SK-N-SH (cell line): ENCODE measurements around the gene CCND1.

Experiments used
- EP300 ChIP-seq, 2 experiments: IDR thresholded peaks; 2 replicates each; pipeline versions ENCODE4 v1.4.0 to v1.6.1; 2012; ENCODE audit warnings: borderline replicate concordance in 1 of 2, low read depth in 1 of 2, low read length in 1 of 2
- FOSL2 ChIP-seq: IDR thresholded peaks from 2 replicates; pipeline ENCODE4 v1.4.0; 2012; ENCODE audit warnings: low read depth, mild to moderate bottlenecking, moderate library complexity, borderline replicate concordance
- GATA2 ChIP-seq: sonication (generic); formaldehyde crosslinking; IDR thresholded peaks from 2 replicates; pipeline ENCODE4 v1.5.0; 2020; ENCODE audit warnings: mild to moderate bottlenecking, missing genetic modification reagents
- MEF2A ChIP-seq: IDR thresholded peaks from 2 replicates; pipeline ENCODE4 v1.4.0; 2012; ENCODE audit warnings: low read depth, borderline replicate concordance
- POLR2AphosphoS5 ChIP-seq: IDR thresholded peaks from 2 replicates; pipeline ENCODE4 v1.6.1; 2012; ENCODE audit warnings: low read depth, low read length
- RFX5 ChIP-seq: IDR thresholded peaks from 2 replicates; pipeline ENCODE4 v1.6.1; 2012; ENCODE audit warnings: mild to moderate bottlenecking, improper control_type of control experiment, low read length
- TAF1 ChIP-seq: IDR thresholded peaks from 2 replicates; pipeline ENCODE4 v1.6.1; 2012; ENCODE audit warnings: low read depth, mild to moderate bottlenecking, low read length, moderate library complexity, borderline replicate concordance
- TF ChIP-seq, protein P1 (sequence below): fragments of 200-600 bp; sonication (generic); IDR thresholded peaks from 2 replicates; pipeline ENCODE4 v1.6.1; 2017; ENCODE audit warnings: antibody characterized with exemption, mild to moderate bottlenecking, moderate library complexity
- TF ChIP-seq, protein P2 (sequence below): IDR thresholded peaks from 2 replicates; pipeline ENCODE4 v1.4.0; 2012; ENCODE audit warnings: low read depth
- TF ChIP-seq, protein P3 (sequence below): fragments of 150-350 bp; IDR thresholded peaks from 2 replicates; pipeline ENCODE4 v1.6.1; 2017; ENCODE audit warnings: antibody characterized with exemption, low read length, low read depth, borderline replicate concordance

DNA sequence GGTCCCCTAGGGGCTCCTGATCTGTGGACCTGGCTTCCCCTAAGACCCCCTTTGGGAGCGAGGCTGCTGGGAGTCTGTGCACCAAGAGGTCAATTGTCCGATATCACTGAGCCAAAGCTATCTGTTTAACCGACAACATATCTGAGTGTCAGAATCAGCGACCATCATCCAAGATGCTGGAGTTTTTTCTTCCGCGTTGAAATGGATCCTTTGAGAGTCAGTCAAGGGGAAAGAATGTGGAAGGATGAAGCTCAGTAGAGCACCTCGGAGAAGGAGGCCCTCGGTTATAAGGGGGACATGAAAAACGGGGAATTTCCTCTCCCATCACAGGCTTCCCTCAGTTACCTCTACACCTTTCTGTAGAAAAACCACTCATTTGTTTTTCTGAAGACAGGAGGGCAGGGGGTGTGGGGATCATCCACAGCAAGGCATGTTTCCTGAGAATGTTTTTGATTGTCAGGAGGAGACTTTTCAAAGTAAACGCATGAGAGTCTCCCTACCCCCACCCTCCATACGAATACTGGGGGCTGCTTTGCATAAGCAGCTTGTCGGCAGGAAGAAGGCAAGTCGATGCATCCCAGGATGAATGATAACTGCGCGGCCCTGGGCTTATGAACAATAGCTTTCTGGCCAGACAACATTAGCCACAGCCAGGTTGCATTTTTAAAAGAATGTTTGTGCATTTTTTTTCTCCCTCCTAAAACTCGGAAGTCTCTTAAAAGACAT, 37.7 kb upstream of the CCND1 start:
- TF ChIP-seq RFX5 (no peak), MEF2A (no peak), GATA2 (CRISPR knock-in tag) (no peak), EP300 (IDR thresholded peaks at IDR 0.05; ENCODE audit: borderline replicate concordance in 1 of 2, low read depth in 1 of 2, low read length in 1 of 2) (no peak), TAF1 (no peak), POLR2AphosphoS5 (no peak), FOSL2 (no peak)
- TF ChIP-seq, protein P1, sequence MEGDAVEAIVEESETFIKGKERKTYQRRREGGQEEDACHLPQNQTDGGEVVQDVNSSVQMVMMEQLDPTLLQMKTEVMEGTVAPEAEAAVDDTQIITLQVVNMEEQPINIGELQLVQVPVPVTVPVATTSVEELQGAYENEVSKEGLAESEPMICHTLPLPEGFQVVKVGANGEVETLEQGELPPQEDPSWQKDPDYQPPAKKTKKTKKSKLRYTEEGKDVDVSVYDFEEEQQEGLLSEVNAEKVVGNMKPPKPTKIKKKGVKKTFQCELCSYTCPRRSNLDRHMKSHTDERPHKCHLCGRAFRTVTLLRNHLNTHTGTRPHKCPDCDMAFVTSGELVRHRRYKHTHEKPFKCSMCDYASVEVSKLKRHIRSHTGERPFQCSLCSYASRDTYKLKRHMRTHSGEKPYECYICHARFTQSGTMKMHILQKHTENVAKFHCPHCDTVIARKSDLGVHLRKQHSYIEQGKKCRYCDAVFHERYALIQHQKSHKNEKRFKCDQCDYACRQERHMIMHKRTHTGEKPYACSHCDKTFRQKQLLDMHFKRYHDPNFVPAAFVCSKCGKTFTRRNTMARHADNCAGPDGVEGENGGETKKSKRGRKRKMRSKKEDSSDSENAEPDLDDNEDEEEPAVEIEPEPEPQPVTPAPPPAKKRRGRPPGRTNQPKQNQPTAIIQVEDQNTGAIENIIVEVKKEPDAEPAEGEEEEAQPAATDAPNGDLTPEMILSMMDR: no peak
- TF ChIP-seq, protein P2, sequence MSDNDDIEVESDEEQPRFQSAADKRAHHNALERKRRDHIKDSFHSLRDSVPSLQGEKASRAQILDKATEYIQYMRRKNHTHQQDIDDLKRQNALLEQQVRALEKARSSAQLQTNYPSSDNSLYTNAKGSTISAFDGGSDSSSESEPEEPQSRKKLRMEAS: no peak
- TF ChIP-seq, protein P3, sequence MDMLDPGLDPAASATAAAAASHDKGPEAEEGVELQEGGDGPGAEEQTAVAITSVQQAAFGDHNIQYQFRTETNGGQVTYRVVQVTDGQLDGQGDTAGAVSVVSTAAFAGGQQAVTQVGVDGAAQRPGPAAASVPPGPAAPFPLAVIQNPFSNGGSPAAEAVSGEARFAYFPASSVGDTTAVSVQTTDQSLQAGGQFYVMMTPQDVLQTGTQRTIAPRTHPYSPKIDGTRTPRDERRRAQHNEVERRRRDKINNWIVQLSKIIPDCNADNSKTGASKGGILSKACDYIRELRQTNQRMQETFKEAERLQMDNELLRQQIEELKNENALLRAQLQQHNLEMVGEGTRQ: no peak
